CD14-positive monocyte (primary cell): ENCODE measurements around the gene HECW1. TPM values are rescaled to one million over a fixed set of nuclear protein-coding genes. Genes with fewer than 3 reads are reported as not detected.

Experiments used
- DNase-seq, 3 donors: peaks; one replicate each; pipeline ENCODE4 v3.0.0-alpha.2; 2011 to 2022
- H2AFZ ChIP-seq: 2 replicates; pipeline ENCODE4 v1.6.0; 2012; ENCODE audit warnings: mild to moderate bottlenecking, low read depth, low read length, inconsistent platforms; ENCODE audit not compliant: insufficient read depth, poor library complexity, severe bottlenecking
- H3K27ac ChIP-seq, 2 donors: 1 replicate in 1 of 2; 2 replicates in 1 of 2; pipeline ENCODE4 v1.5.1; 2012 to 2013; ENCODE audit warnings: low read length in 2 of 2, control low read depth in 1 of 2, inconsistent platforms in 1 of 2, low read depth in 1 of 2, mild to moderate bottlenecking in 1 of 2
- H3K27me3 ChIP-seq, 2 donors: one replicate each; pipeline versions ENCODE4 v1.6.0 to v1.6.1; 2011 to 2013; ENCODE audit warnings: low read length in 2 of 2; ENCODE audit not compliant: control insufficient read depth in 2 of 2, insufficient read depth in 2 of 2
- H3K36me3 ChIP-seq, 2 donors: replicated peaks in 1 of 2; 1 replicate in 1 of 2; 2 replicates in 1 of 2; pipeline versions ENCODE4 v1.5.1 to v1.6.1; 2012 to 2013; ENCODE audit warnings: low read length in 2 of 2, control low read depth in 1 of 2, inconsistent platforms in 1 of 2, mild to moderate bottlenecking in 1 of 2; ENCODE audit not compliant: insufficient read depth in 2 of 2, control insufficient read depth in 1 of 2
- H3K4me1 ChIP-seq, 2 donors: 1 replicate in 1 of 2; 2 replicates in 1 of 2; pipeline versions ENCODE4 v1.5.1 to v1.6.1; 2012 to 2013; ENCODE audit warnings: low read length in 2 of 2, control low read depth in 1 of 2, inconsistent platforms in 1 of 2, mild to moderate bottlenecking in 1 of 2, moderate library complexity in 1 of 2; ENCODE audit not compliant: insufficient read depth in 2 of 2, control insufficient read depth in 1 of 2
- H3K4me2 ChIP-seq: replicated peaks from 2 replicates; pipeline ENCODE3; 2012; ENCODE audit warnings: low read length, moderate library complexity, mild to moderate bottlenecking; ENCODE audit not compliant: poor library complexity, severe bottlenecking; ENCODE audit errors: extremely low read depth
- H3K4me3 ChIP-seq, 3 experiments: fragments of 200-600 bp in 1 of 3; sonication (generic) in 1 of 3; replicated peaks in 1 of 3; 1 replicate in 2 of 3; 2 replicates in 1 of 3; pipeline ENCODE4 v1.5.1; 2011 to 2013; ENCODE audit warnings: low read length in 3 of 3, mild to moderate bottlenecking in 3 of 3, control low read depth in 2 of 3, low read depth in 2 of 3, inconsistent platforms in 1 of 3, moderate library complexity in 1 of 3
- H3K79me2 ChIP-seq: 2 replicates; pipeline ENCODE4 v1.6.0; 2012; ENCODE audit warnings: mild to moderate bottlenecking, control low read depth, inconsistent platforms, low read length, moderate library complexity; ENCODE audit not compliant: insufficient read depth
- H3K9ac ChIP-seq: 2 replicates; pipeline ENCODE4 v1.6.0; 2017; ENCODE audit warnings: low read length, mild to moderate bottlenecking; ENCODE audit not compliant: insufficient read depth, poor library complexity, severe bottlenecking
- H3K9me3 ChIP-seq, 2 donors: replicated peaks in 1 of 2; 1 replicate in 1 of 2; 2 replicates in 1 of 2; pipeline versions ENCODE4 v1.5.1 to v1.6.1; 2012 to 2013; ENCODE audit warnings: low read length in 2 of 2, control low read depth in 1 of 2; ENCODE audit not compliant: control insufficient read depth in 1 of 2, insufficient read depth in 1 of 2
- H4K20me1 ChIP-seq: 2 replicates; pipeline ENCODE4 v1.6.0; 2012; ENCODE audit warnings: mild to moderate bottlenecking, low read length, control low read depth, moderate library complexity; ENCODE audit not compliant: insufficient read depth
- H3K27ac Mint-ChIP-seq, 7 donors: one replicate each; pipeline ENCODE4 v1.8.0; 2020; ENCODE audit warnings: mild to moderate bottlenecking in 7 of 7, mixed read lengths in 7 of 7, moderate library complexity in 6 of 7, inconsistent platforms in 2 of 7
- H3K27me3 Mint-ChIP-seq, 3 donors: one replicate each; pipeline ENCODE4 v1.8.0; 2021 to 2022; ENCODE audit warnings: low read depth in 3 of 3, mild to moderate bottlenecking in 3 of 3, mixed read lengths in 3 of 3, moderate library complexity in 3 of 3, inconsistent platforms in 1 of 3
- H3K36me3 Mint-ChIP-seq, 2 donors: one replicate each; pipeline ENCODE4 v1.8.0; 2020; ENCODE audit warnings: mixed read lengths in 2 of 2, inconsistent platforms in 1 of 2, mild to moderate bottlenecking in 1 of 2
- H3K4me1 Mint-ChIP-seq: one replicate; pipeline ENCODE4 v1.8.0; 2020; ENCODE audit warnings: mild to moderate bottlenecking, mixed read lengths
- H3K4me3 Mint-ChIP-seq, 2 donors: one replicate each; pipeline ENCODE4 v1.8.0; 2020; ENCODE audit warnings: mild to moderate bottlenecking in 2 of 2, mixed read lengths in 2 of 2, moderate library complexity in 1 of 2
- H3K9me3 Mint-ChIP-seq, 7 donors: one replicate each; pipeline ENCODE4 v1.8.0; 2020 to 2022; ENCODE audit warnings: mixed read lengths in 7 of 7, mild to moderate bottlenecking in 6 of 7, moderate library complexity in 6 of 7, inconsistent platforms in 2 of 7
- WGBS: methylation state at CpG from one replicate; pipeline ENCODE4 v1.1.5; 2013; ENCODE audit warnings: missing lambda C conversion rate; ENCODE audit not compliant: insufficient coverage; 5-methylcytosine and 5-hydroxymethylcytosine counted together
- intact Hi-C, 2 donors: fragments of 100-400 bp; cut with micrococcal nuclease; formaldehyde crosslinking; loops; one replicate each; pipeline versions ENCODE4 v1.15.0 to v1.15.1; 2023
- polyA plus RNA-seq, 3 donors: library from polyadenylated mRNA; depleted of rRNA in 1 of 3; unstranded in 2 of 3; stranded (reverse) in 1 of 3; fragments of 300-500 nt in 2 of 3; fragments of >200 nt in 1 of 3; fragmentation: Illumina TruSeq in 2 of 3; gene quantifications; 1 replicate in 2 of 3; 2 replicates in 1 of 3; pipeline ENCODE4 v1.2.3, GENCODE V29; 2012 to 2021
- TF ChIP-seq, protein P1 (sequence below): fragments of 200-600 bp; IDR thresholded peaks from one replicate; pipeline ENCODE4 v1.8.0; 2022; ENCODE audit warnings: antibody characterized with exemption, mild to moderate bottlenecking

HECW1 gene
- polyA plus RNA-seq, 3 donors = not detected

DNA sequence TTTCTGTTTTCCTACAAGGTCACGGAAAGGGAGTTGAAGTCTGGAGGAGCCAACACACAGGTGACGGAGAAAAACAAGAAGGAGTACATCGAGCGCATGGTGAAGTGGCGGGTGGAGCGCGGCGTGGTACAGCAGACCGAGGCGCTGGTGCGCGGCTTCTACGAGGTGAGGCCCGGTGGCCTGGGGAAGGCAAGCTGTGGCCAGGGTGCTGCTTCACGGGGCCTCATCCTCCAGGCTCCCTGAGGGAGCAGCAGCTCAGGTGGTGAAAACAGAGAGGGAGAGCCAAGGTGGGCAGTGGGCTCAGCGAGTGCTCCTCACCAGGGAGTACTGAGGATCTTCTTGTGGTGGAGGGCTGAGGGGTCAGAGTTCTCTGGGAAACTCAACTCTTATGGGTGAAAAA, 438.0 kb downstream of the HECW1 start:
- H3K9me3 Mint-ChIP-seq = peaks cover 0 to 10% (median 5%) of the 10 kb centered on the region in 7 donors
- H3K4me1 Mint-ChIP-seq = peaks cover 5% of the 10 kb centered on the region
- TF ChIP-seq, protein P1, sequence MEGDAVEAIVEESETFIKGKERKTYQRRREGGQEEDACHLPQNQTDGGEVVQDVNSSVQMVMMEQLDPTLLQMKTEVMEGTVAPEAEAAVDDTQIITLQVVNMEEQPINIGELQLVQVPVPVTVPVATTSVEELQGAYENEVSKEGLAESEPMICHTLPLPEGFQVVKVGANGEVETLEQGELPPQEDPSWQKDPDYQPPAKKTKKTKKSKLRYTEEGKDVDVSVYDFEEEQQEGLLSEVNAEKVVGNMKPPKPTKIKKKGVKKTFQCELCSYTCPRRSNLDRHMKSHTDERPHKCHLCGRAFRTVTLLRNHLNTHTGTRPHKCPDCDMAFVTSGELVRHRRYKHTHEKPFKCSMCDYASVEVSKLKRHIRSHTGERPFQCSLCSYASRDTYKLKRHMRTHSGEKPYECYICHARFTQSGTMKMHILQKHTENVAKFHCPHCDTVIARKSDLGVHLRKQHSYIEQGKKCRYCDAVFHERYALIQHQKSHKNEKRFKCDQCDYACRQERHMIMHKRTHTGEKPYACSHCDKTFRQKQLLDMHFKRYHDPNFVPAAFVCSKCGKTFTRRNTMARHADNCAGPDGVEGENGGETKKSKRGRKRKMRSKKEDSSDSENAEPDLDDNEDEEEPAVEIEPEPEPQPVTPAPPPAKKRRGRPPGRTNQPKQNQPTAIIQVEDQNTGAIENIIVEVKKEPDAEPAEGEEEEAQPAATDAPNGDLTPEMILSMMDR = no peak
- intact Hi-C loops = no loop called here
- Histone ChIP-seq H2AFZ (no peak overlapping the region), H3K36me3 (no peaks in the 10 kb centered on the region), H3K4me3 (no peak overlapping the region), H4K20me1 (no peaks in the 10 kb centered on the region), H3K79me2 (no peaks in the 10 kb centered on the region), H3K4me2 (no peak overlapping the region), H3K27ac (no peak overlapping the region), H3K9ac (no peak overlapping the region), H3K9me3 (no peaks in the 10 kb centered on the region), H3K4me1 (no peaks in the 10 kb centered on the region), H3K27me3 (no peaks in the 10 kb centered on the region)
- no peaks in the 10 kb centered on the region for H3K36me3 Mint-ChIP-seq
- no peak overlapping the region for H3K4me3 Mint-ChIP-seq
- DNase-seq = no peak
- peaks cover 7 to 16% (median 13%) of the 10 kb centered on the region in 3 donors for H3K27me3 Mint-ChIP-seq
- no peak overlapping the region for H3K27ac Mint-ChIP-seq
- WGBS = 98% methylated on average over 14 of the region's 16 CpGs

DNA sequence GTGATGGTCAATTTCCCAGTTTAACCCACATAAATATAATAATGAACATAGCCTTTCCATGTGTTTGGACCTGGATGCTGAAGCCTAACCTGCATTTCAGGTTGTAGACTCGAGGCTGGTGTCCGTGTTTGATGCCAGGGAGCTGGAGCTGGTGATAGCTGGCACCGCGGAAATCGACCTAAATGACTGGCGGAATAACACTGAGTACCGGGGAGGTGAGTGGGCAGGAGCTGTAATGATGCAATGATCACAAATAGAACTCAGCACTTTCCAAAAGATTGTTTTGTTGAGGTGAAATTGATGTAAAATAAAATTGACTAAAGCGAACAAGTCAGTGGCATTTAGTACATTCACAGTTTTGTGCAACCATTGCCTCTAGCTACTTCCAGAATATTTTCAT, 439.7 kb downstream of the HECW1 start:
- intact Hi-C loops = no loop called here
- Mint-ChIP-seq H3K4me3 (no peak overlapping the region), H3K36me3 (no peaks in the 10 kb centered on the region), H3K4me1 (peaks cover 5% of the 10 kb centered on the region), H3K27ac (no peak overlapping the region), H3K9me3 (peaks cover 0 to 4% (median 2%) of the 10 kb centered on the region in 7 donors), H3K27me3 (peaks cover 7 to 16% (median 12%) of the 10 kb centered on the region in 3 donors)
- Histone ChIP-seq H4K20me1 (no peaks in the 10 kb centered on the region), H3K4me3 (no peak overlapping the region), H3K4me1 (no peaks in the 10 kb centered on the region), H2AFZ (no peak overlapping the region), H3K79me2 (no peaks in the 10 kb centered on the region), H3K36me3 (no peaks in the 10 kb centered on the region), H3K27me3 (no peaks in the 10 kb centered on the region), H3K4me2 (no peak overlapping the region), H3K27ac (no peak overlapping the region), H3K9ac (no peak overlapping the region), H3K9me3 (no peaks in the 10 kb centered on the region)
- WGBS = 98% methylated on average over 8 of the region's 8 CpGs
- TF ChIP-seq, protein P1 = no peak
- DNase-seq = no peak
